CD4-positive, CD25-positive, alpha-beta regulatory T cell (primary cell): Measurements from ENCODE around the gene SIVA1. TPM values are rescaled to one million over a fixed set of nuclear protein-coding genes. Genes with fewer than 3 reads are reported as not detected.

Source experiments
- ATAC-seq, 2 donors: fragments of 150-1000 bp; cut with Tn5 transposase; one replicate each; pipeline ENCODE4 v1.10.0; 2021; ENCODE audit warnings: low read depth in 2 of 2, moderate number of reproducible peaks in 2 of 2, moderate library complexity in 1 of 2
- DNase-seq, 3 donors: peaks; one replicate each; pipeline versions ENCODE4 v3.0.0 to v3.0.0-alpha.2; 2012 to 2022; ENCODE audit warnings: mixed read lengths in 1 of 3
- H3K27ac ChIP-seq: one replicate; pipeline ENCODE4 v1.7.0; 2013; ENCODE audit warnings: mild to moderate bottlenecking, low read length; ENCODE audit not compliant: insufficient read depth, poor library complexity, severe bottlenecking
- H3K27me3 ChIP-seq: one replicate; pipeline ENCODE4 v1.7.0; 2013; ENCODE audit warnings: low read length; ENCODE audit not compliant: control insufficient read depth, insufficient read depth
- H3K36me3 ChIP-seq: one replicate; pipeline ENCODE4 v1.7.0; 2013; ENCODE audit warnings: mild to moderate bottlenecking, low read length, moderate library complexity; ENCODE audit not compliant: control insufficient read depth, insufficient read depth
- H3K4me1 ChIP-seq: 2 replicates; pipeline ENCODE4 v1.7.0; 2013; ENCODE audit warnings: mild to moderate bottlenecking, low read length; ENCODE audit not compliant: insufficient read depth, control insufficient read depth, poor library complexity, severe bottlenecking
- H3K4me3 ChIP-seq: one replicate; pipeline ENCODE4 v1.7.0; 2013; ENCODE audit warnings: low read depth, mild to moderate bottlenecking, low read length, moderate library complexity
- H3K9me3 ChIP-seq, 2 experiments: 1 replicate in 1 of 2; 2 replicates in 1 of 2; pipeline ENCODE4 v1.7.0; 2013; ENCODE audit warnings: low read length in 2 of 2, mild to moderate bottlenecking in 1 of 2, moderate library complexity in 1 of 2; ENCODE audit not compliant: control insufficient read depth in 2 of 2
- H3K27ac Mint-ChIP-seq, 3 donors: one replicate each; pipeline ENCODE4 v1.8.0; 2020 to 2022; ENCODE audit warnings: mild to moderate bottlenecking in 3 of 3, mixed read lengths in 3 of 3, moderate library complexity in 2 of 3
- H3K27me3 Mint-ChIP-seq: one replicate; pipeline ENCODE4 v1.8.0; 2022; ENCODE audit warnings: mild to moderate bottlenecking, mixed read lengths
- H3K36me3 Mint-ChIP-seq: one replicate; pipeline ENCODE4 v1.8.0; 2020; ENCODE audit warnings: mixed read lengths
- H3K4me1 Mint-ChIP-seq, 4 donors: one replicate each; pipeline ENCODE4 v1.8.0; 2020 to 2022; ENCODE audit warnings: mixed read lengths in 4 of 4, mild to moderate bottlenecking in 1 of 4
- H3K4me3 Mint-ChIP-seq, 4 donors: one replicate each; pipeline ENCODE4 v1.8.0; 2020 to 2022; ENCODE audit warnings: mild to moderate bottlenecking in 4 of 4, mixed read lengths in 4 of 4, moderate library complexity in 3 of 4
- H3K9me3 Mint-ChIP-seq, 7 donors: one replicate each; pipeline ENCODE4 v1.8.0; 2020 to 2022; ENCODE audit warnings: mixed read lengths in 7 of 7, mild to moderate bottlenecking in 3 of 7, moderate library complexity in 2 of 7
- polyA plus RNA-seq, 4 donors: library from polyadenylated mRNA; unstranded; fragments of 300-500 nt; fragmentation: Illumina TruSeq; gene quantifications; one replicate each; pipeline ENCODE4 v1.2.3, GENCODE V29; 2021
- total RNA-seq: library from RNA; stranded (reverse); gene quantifications from one replicate; pipeline ENCODE4 v1.2.3, GENCODE V29; 2022

Gene SIVA1
- total and polyA plus RNA-seq, 5 donors from 2014 or later, result 82.6 to 281 (median 240) TPM

GRCh38 chr14:104784846-104785707 lies 32.1 kb downstream of the SIVA1 start:
- Histone ChIP-seq H3K4me1 (peaks cover 32% of the 10 kb centered on the region), H3K36me3 (peaks cover 3% of the 10 kb centered on the region), H3K27me3 (no peaks in the 10 kb centered on the region), H3K27ac (no peak overlapping the region), H3K4me3 (no peak overlapping the region), H3K9me3 (no peaks in the 10 kb centered on the region)
- no peaks in the 10 kb centered on the region for H3K36me3 Mint-ChIP-seq
- DNase-seq (no peak), ATAC-seq (no peak)
- peak overlapping the region in 2 of 3 donors; percentile 25 to 56 for H3K27ac Mint-ChIP-seq
- H3K4me1 Mint-ChIP-seq, result peaks cover 0 to 28% (median 6%) of the 10 kb centered on the region in 4 donors
- no peak overlapping the region for H3K4me3 Mint-ChIP-seq
- H3K27me3 Mint-ChIP-seq, result no peaks in the 10 kb centered on the region
- H3K9me3 Mint-ChIP-seq, result no peaks in the 10 kb centered on the region

GRCh38 chr14:104785708-104786080 lies 32.7 kb downstream of the SIVA1 start:
- Mint-ChIP-seq H3K27me3 (no peaks in the 10 kb centered on the region), H3K4me1 (peaks cover 0 to 28% (median 6%) of the 10 kb centered on the region in 4 donors), H3K4me3 (no peak overlapping the region), H3K27ac (peak overlapping the region; percentile 25 to 66 (median 56)), H3K9me3 (no peaks in the 10 kb centered on the region), H3K36me3 (no peaks in the 10 kb centered on the region)
- no peak overlapping the region for H3K27ac ChIP-seq
- DNase-seq (no peak), ATAC-seq (no peak)
- H3K36me3 ChIP-seq, result no peaks in the 10 kb centered on the region
- no peaks in the 10 kb centered on the region for H3K9me3 ChIP-seq
- H3K4me1 ChIP-seq, result peaks cover 32% of the 10 kb centered on the region
- no peaks in the 10 kb centered on the region for H3K27me3 ChIP-seq
- H3K4me3 ChIP-seq, result no peak overlapping the region

GRCh38 chr14:104786091-104786586 lies 33.2 kb downstream of the SIVA1 start:
- no peak overlapping the region for H3K4me3 Mint-ChIP-seq
- ATAC-seq, result peak; percentile 66 to 67
- no peak overlapping the region for H3K4me3 ChIP-seq
- peak in 1 of 3 donors; percentile 72 for DNase-seq
- H3K27ac ChIP-seq, result no peak overlapping the region
- H3K9me3 Mint-ChIP-seq, result no peaks in the 10 kb centered on the region
- no peaks in the 10 kb centered on the region for H3K9me3 ChIP-seq
- H3K36me3 ChIP-seq, result no peaks in the 10 kb centered on the region
- no peaks in the 10 kb centered on the region for H3K36me3 Mint-ChIP-seq
- H3K27ac Mint-ChIP-seq, result peak overlapping the region in 2 of 3 donors; percentile 56 to 66
- H3K4me1 ChIP-seq, result peaks cover 32% of the 10 kb centered on the region
- H3K27me3 ChIP-seq, result no peaks in the 10 kb centered on the region
- H3K4me1 Mint-ChIP-seq, result peaks cover 0 to 32% (median 6%) of the 10 kb centered on the region in 4 donors
- no peaks in the 10 kb centered on the region for H3K27me3 Mint-ChIP-seq

GRCh38 chr14:104786726-104787675 lies 34.1 kb downstream of the SIVA1 start:
- Histone ChIP-seq H3K27ac (peak overlapping the region; percentile 6), H3K4me3 (no peak overlapping the region), H3K9me3 (no peaks in the 10 kb centered on the region), H3K4me1 (peaks cover 35% of the 10 kb centered on the region), H3K36me3 (no peaks in the 10 kb centered on the region), H3K27me3 (no peaks in the 10 kb centered on the region)
- H3K27me3 Mint-ChIP-seq, result no peaks in the 10 kb centered on the region
- no peaks in the 10 kb centered on the region for H3K36me3 Mint-ChIP-seq
- DNase-seq, result no peak
- H3K27ac Mint-ChIP-seq, result peak overlapping the region in 1 of 3 donors; percentile 75
- peaks cover 0 to 38% (median 8%) of the 10 kb centered on the region in 4 donors for H3K4me1 Mint-ChIP-seq
- no peak overlapping the region for H3K4me3 Mint-ChIP-seq
- ATAC-seq, result no peak
- no peaks in the 10 kb centered on the region for H3K9me3 Mint-ChIP-seq

GRCh38 chr14:104787736-104788135 lies 34.8 kb downstream of the SIVA1 start:
- Histone ChIP-seq H3K9me3 (no peaks in the 10 kb centered on the region), H3K4me1 (peaks cover 35% of the 10 kb centered on the region), H3K36me3 (no peaks in the 10 kb centered on the region), H3K27me3 (no peaks in the 10 kb centered on the region), H3K27ac (no peak overlapping the region), H3K4me3 (no peak overlapping the region)
- no peak for DNase-seq
- Mint-ChIP-seq H3K4me3 (no peak overlapping the region), H3K36me3 (no peaks in the 10 kb centered on the region), H3K9me3 (no peaks in the 10 kb centered on the region), H3K4me1 (peaks cover 0 to 42% (median 10%) of the 10 kb centered on the region in 4 donors), H3K27me3 (no peaks in the 10 kb centered on the region), H3K27ac (no peak overlapping the region)
- ATAC-seq, result no peak

DNA sequence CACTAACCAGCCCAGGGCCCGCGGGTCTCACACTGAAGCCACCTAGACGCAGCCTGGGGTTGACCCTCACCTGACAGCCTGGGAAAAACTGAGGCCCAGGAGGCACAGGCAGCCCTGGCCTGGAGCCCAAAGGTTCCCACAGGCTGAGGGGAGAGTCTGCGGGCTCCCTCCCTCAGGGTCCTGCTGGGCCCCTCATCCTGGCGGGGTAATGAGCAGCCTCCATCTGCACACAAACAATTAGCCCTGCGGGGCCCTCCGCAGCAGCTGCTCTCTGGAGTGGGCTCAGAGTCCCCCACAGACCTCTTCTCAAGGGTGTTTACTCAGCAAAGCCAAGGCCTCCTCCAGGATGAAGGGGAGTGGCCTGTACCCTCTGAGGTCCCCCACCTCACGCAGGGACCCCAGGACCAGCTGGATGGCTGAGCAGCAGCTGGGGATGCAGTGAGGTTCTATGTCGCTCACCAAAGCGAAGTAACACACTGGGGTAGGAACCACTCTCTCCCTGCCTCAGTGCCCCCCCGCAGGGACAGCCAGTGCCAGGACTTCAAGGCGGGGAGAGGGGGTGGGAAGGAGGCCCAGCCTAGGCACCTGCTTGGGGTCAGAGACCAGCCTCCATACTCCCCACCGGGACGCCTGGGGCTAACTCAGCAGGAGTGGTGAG lies 35.3 kb downstream of the SIVA1 start:
- no peak overlapping the region for H3K4me3 ChIP-seq
- peaks cover 0 to 47% (median 11%) of the 10 kb centered on the region in 4 donors for H3K4me1 Mint-ChIP-seq
- H3K9me3 ChIP-seq, result no peaks in the 10 kb centered on the region
- H3K4me1 ChIP-seq, result peaks cover 39% of the 10 kb centered on the region
- H3K27me3 ChIP-seq, result no peaks in the 10 kb centered on the region
- no peaks in the 10 kb centered on the region for H3K27me3 Mint-ChIP-seq
- no peaks in the 10 kb centered on the region for H3K9me3 Mint-ChIP-seq
- H3K27ac ChIP-seq, result no peak overlapping the region
- H3K27ac Mint-ChIP-seq, result peak overlapping the region in 1 of 3 donors; percentile 38
- no peak overlapping the region for H3K4me3 Mint-ChIP-seq
- no peaks in the 10 kb centered on the region for H3K36me3 ChIP-seq
- ATAC-seq, result no peak
- DNase-seq, result no peak
- H3K36me3 Mint-ChIP-seq, result no peaks in the 10 kb centered on the region
